Skin epidermis (tissue), 12 donors: ENCODE results near the gene HNRNPA0.

Source experiments
- H3K27ac ChIP-seq, 21 experiments: fragments of 200-600 bp; sonication (generic) in 11 of 21; one replicate each; pipeline ENCODE4 v1.5.0; 2020; ENCODE audit warnings: mild to moderate bottlenecking in 3 of 21, inconsistent platforms in 2 of 21, moderate library complexity in 2 of 21
- H3K4me3 ChIP-seq, 7 experiments: fragments of 200-600 bp; sonication (generic) in 2 of 7; one replicate each; pipeline ENCODE4 v1.5.0; 2020; ENCODE audit warnings: inconsistent platforms in 2 of 7, mild to moderate bottlenecking in 2 of 7, moderate library complexity in 1 of 7

The HNRNPA0 gene

DNA sequence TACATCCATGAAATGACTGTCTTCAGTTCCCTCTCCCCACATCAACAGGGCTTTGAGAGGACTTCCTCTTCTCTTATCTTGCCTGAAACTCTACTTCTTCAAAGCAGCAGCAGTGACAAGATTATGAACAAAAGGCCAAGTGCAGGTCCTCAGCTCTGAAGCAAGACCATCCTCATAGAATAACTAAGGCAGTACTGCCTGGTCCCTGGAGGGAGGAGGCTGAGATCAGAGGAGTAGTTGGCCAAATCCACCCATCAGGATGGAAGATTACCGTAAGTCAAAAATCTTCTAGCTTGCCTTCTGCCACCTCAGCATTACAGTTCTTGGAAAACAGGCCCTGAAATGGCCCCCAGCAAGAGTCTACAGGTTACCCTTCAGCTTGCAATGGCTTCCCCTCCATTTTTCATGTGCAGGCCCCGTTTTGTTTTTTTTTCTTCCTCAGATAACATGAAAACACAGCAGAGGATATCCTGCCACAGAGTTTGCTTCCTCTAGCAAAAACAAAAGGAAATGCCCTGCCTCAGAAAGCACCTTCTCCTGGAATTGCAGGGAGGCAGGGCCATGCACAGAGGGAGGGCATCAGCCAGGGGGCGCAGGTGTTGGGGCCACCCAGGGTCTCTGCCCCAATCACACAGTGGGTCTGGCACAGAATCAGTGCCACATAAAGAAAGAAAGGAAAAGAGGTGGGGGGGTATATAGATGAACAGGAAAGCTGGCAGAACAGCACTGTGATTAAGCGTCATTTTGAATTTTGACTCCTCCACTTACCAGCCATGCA is 58.3 kb downstream of the HNRNPA0 start:
- Histone ChIP-seq H3K4me3 (no peak overlapping the region), H3K27ac (peak overlapping the region in 13 of 21 experiments; percentile 24 to 81 (median 54))
